Left renal cortex interstitium (tissue), 4 donors: ENCODE data around the gene RAPGEF5. TPM values are rescaled to one million over a fixed set of nuclear protein-coding genes. Genes with fewer than 3 reads are reported as not detected.

Source experiments
- DNase-seq, 4 donors: peaks; one replicate each; pipeline ENCODE4 v3.0.0-alpha.2; 2013; ENCODE audit warnings: low read depth in 4 of 4, low spot score in 2 of 4, missing footprints in 1 of 4
- polyA plus RNA-seq, 4 donors: library from polyadenylated mRNA; unstranded; fragments of 120-200 nt; gene quantifications; one replicate each; pipeline ENCODE4 v1.2.1, GENCODE V29; 2013; ENCODE audit not compliant: insufficient read length in 4 of 4

RAPGEF5 gene
- polyA plus RNA-seq, 4 donors, result 35.0 to 43.9 (median 37.7) TPM

DNA sequence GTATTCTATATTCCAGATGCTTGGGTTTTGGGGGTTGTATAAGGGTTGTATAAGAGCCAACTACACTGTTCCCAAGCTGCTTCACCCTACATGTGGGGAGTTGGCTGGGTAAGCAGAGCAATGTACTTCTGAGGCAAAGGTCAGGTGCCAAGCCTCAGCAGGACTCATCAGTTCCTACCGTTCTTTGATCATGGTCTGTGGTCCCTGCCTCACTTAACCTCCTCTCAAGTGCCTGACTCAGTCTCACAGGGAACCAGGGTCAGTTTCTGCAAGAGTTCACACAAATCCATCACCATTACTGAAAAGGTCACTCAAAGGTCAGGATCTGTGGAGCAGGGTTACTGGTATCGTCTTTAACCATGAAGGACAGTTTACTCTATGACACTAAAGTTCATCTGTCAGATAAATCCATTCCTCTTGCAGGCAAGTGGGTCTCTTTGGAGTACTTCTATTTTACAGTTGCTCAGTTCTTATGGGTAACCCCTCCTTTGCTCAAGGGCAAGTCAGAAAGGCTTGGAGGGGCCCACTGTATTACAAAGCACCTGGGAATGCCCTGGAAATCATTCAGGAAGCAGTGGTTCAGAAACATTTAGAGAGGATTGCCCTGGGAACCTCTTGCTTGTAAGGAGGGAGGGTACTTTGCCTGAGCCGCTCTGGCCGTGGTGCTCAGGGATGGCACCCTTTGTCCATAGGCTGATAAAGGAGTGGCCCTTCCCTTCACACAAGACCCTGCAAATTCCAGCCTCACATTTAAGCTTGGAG lies 227.0 kb downstream of the RAPGEF5 start:
- DNase-seq, result no peak

DNA sequence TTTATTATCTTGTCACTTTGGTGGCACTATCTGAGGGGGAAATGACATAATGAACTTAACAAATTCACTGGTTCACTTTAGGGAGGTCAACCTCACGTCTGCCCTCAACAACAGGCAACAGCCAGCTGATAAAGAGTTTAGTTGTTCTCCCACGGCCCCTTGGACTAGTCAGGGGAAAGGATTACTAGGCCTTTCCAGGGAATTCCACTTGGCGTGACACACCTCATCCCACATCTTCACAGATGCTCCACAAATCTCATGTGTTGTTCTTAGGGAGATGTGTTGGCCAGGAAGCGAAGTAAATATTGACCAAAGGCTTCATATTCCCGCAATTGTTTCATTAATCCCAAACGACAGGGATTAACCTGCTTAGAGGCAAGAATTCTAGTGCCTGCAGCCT lies 227.8 kb downstream of the RAPGEF5 start:
- no peak for DNase-seq

DNA sequence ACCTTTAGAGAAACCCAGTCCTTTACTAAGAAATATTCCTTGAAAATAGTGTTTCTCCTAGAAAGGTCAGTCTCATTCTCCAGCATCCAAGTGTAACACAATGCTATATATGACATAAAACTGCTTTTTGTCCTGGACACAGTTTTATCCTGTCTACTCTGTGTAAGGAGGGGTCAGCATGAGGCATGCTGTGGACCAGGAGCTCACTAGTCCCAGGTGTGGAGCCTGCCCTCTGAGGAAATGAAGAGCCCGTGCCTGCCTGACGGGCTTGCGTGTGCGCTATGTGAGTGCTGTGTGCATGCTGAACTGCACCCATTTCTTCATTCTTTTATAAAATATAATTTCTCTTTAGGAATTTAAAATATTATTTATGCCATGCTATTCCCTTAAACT lies 228.4 kb downstream of the RAPGEF5 start:
- DNase-seq, result no peak

DNA sequence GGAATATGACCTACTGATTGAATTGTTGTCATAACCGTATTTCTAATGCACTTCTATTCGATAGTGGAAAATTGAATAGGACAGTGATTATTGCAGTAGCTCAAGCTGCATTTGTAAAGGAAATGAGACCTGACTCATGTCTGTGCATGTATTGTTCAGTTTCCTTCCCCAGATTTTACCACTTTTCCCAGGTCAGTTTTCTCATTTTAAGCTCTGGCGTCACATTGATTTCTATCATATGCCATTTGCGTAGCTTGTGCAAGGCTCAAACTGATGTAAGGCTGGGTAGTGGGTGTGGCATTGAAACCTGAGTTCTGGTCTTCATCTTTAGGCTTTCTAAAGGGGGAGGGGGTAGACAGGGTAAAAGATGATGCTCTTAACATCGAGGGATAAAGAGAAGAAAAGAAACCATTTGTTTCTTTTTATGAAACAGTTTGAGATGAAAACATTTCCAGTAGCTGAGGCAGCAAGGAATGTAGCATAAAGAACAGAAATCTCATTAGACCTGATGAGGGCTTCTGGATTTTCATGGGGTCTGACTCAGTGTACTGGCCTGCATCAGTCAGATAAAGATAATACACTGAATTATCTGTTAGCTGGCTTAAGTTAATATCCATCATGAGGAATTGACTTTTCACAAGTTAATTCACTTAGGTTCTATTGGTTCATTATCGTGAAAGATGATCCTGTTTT lies 229.0 kb downstream of the RAPGEF5 start:
- DNase-seq, result no peak

DNA sequence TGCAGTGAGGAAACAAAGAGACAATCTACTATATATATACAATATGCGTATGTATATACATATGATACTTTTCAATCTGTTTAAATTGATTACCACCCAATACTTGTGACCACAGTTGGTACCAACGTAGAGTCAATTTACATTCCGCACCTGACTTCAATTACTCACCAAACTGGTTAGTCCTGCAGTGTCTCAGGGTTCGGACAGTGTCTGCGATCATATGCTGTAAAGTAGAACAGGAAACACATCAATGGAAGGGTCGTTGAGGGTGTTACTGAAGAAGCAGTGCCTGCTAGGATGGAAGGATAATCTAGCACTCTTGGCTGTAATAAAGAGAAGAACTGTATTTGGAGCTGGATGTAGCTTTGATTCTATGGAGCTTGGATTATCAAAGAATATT lies 231.5 kb downstream of the RAPGEF5 start:
- DNase-seq, result no peak

DNA sequence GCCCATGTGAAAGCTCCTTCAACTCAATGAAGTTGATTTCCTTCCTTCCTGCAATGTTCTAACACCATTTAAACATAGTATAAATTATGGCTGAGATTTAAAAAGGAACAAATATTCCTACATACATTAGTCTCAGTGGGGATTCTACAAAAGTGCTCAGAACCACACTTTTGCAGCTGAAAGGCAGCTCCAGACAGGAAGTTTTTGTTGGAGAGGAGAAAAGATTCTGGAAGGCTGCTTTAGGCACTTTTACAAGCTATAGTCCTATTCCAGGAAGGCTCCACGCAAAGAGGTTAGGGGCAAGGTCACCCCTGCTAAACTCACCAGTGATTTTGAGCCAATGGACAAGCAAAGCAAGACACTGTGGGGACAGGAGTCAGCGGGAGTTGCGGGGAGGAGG lies 232.0 kb downstream of the RAPGEF5 start:
- no peak for DNase-seq

DNA sequence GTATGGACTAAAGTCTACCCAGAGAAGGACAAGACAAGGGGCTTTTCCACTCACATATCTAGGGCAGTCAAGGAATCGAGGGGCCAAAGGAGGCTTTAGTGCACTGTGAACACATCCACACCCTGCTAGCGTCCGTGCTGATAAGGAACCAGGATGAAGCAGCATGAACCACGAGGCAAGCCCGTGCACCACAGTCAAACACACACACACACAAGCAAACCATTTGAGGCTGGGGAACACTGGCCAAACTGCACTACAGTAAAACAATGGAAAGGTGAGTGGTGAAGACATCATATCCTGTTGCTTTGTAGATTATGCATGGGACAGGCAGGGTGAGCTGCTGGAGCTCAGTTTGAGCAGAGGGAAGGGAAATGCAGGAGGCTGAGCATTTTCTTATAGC lies 233.8 kb downstream of the RAPGEF5 start:
- DNase-seq, result no peak

DNA sequence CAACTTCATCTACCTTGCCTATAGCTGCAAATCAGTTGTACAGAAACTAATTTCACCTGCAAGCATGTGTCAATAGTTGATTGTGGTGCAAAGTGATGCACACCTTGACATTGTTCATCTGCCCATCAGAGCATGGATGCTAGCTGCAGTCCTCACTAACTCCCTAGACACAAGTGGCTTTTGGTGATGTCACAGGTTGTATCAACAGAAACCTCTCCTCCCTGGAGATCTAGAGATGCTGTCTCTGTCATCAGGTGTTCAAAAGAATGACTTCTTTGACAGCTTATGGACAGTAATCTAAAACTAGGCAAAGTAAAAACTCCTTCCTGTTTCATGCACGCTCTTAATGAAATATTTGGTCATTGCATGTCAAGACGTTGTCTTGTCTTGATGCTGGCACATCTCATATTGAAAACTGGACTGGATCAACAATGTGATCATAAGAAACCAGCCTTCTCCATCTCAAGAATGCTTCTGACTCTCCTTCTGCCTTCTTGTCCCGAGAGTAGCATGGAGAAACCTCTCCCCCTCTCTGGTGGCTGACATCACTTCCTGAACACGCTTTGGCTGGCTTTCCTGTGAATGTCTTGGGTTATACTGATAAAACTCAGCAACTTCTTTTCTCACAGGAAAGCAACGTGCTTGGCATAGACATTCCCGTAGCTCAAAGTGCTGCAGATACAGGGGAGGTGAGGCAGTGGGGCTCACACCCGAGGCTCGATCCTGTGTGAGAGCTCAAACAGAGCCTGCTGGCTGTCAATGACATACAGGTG lies 235.1 kb downstream of the RAPGEF5 start:
- DNase-seq, result no peak

DNA sequence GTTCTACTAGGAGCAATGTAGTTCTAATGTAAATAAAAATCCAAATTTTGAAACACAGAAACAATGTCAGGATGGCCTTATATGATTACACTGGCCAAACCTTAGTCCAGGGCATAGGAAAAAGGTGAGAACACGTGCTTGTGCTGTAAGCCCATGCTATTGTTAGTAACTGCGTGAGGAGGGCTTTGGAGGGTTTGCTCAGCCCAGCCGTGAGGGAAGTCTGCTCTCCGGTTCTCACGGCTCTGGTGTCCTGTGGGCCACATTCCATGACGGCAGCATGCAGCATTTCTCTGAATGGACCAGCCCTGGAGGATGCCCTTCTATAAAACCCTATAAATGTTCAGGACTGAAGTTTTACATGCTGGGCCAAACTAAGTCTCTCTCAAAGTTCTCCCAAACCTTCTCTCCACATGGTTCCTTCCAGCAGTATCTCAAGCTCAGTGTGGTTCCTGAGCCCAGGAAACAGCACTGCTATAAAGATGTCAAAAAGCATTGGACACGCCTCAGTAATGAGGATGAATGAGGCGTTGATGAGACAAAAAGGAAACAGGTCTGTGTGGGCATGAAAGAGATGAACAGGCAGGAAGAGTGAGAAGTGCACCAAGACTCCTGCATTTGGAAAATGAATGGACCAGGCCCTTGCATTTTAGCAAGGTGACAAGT lies 236.4 kb downstream of the RAPGEF5 start:
- no peak for DNase-seq

DNA sequence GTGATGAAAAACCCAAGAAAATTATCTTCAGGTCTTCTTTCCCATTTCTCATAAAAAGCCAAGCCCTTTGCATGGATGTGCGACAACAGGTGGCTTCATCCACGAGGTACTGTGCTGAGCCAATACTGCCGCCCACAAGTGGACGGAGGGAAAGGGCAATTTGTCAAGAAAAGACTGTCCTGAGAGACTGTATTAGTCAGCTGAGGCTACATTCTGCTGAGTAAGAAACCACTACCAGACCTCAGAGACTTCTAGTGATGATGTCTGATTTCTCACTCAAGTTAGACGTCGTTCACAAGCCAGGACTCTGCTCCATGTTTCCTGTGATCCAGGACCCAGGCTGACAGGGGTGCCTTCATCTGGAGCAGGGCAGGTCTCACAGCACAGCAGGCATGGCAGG lies 239.7 kb downstream of the RAPGEF5 start:
- DNase-seq, result no peak

DNA sequence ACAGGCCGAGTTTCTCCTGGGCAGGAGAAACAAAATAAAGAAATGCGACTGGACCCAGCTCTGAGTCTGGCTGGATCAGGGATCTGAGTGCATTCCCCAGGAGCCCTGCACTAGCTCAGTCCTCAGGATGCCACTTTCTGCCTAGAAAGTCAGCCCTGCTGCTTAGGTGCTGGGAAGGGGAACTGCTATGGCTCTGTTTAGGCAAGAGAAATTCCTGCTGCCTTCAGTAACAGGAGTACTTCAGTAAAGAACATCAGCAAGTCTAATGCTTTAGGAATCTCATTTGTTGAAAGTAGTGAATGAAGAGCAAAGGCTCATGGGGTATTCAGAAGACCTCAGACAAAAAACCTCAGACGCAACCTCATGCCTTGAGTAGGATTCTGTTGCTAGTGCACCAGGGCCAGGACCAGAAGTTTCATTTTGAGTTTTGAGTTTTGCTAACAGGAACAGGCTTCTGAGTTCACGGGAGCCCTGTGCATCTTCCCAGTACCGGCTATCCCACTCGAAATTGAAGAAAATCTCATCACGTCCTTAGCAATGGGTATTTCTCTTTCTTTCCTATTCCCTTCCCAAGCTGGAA lies 240.4 kb downstream of the RAPGEF5 start:
- DNase-seq, result no peak

DNA sequence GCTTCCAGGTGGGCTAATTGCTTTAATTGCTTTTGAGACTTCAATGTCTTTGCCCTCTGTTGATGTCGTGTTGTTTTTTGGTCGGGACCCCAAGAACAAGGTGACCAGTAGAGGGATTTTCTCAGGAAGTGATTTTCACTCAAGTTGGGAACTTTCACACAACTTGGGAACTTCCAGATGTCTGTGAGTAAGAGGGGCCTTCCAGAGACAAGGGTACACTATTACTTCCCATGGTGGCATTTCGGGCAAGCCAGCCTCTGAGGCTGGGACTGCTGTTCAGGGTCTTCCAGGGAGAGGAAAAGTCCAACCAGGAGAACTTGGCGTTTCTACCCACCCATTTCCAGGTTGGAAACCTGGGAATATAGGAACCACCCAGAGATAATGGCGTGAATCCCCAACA lies 241.3 kb downstream of the RAPGEF5 start:
- DNase-seq, result no peak

DNA sequence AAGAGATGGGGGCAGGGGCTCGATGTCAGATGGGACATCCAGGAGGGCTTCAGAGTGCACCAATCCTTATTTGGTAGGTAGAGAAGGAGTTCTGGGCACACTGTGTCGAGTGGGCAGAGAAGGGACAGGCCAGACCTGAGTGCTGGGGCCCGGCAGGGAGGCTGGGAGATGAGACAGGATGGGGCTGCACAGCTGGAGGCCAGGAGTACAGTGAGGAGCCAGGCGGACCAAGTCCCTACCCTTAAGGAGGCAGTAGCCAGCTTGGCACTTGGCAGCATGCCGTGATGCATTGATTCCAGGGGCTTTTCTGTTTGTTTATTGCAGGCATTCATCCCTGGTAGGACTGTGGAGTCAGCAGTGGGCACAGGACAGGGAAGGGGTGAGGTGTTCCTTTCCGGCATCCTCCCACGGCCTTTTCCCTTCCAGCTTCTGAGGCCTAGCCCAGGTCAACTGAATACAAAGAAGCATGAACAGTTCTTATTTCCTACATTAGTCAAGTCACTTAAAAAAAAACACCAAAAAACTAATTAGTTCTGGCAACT lies 242.4 kb downstream of the RAPGEF5 start:
- DNase-seq, result no peak

DNA sequence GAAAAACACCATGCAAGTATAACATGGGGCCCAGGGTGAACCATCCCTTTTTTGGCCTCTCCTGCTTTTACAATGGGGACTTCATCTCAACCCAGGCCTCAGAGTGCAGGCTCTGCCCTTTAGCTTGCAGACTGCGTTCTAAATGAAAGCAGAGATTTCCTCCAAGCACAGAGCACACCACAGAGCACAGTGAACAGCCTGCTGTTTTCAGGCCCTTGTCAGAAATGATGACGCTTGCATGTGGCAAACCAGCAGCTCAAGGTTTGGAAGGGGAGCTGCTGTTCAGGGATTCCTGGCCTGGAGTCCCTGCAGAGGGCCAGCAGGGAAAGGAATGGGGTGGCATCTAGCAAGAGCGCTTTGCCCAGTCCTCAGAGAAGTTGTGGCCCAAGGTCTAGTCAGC lies 243.9 kb downstream of the RAPGEF5 start:
- no peak for DNase-seq

DNA sequence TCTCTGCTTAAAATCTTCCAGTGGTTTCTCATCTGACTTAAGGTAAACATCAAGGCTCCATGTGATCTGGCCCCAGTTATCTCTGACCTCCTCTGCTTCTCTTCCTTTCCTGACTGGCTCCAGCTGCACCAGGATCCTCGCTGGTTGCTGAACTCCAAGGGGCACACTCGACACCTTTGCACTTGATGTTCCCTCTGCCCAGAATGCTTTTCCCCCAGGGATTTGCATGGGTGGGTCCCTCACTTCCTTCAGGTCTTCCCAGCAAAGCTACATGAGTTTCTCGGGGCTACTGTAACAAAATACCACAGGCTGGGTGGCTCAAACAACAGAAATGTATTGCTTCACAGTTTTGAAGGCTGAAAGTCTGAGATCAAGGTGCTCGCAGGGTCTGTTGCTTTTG lies 245.3 kb downstream of the RAPGEF5 start:
- DNase-seq, result no peak

DNA sequence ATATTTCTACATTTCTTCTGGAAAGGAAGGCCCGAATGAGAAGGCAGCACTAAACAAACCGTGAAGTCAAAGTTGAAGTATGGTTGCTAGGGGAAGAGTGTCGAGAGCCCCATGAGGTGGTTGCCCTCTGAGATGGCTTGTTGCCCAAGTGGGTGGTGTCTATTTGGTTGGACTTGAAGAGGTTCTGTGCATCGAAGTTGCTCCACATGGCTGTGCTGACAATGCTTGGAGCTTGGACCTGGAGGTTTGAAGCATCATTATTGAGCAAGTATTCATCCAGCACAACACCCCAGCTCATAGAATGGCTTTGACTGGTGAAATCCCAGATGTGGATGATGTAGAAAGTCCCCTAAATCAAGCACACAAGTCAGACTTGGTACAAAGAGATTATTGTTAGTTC lies 246.1 kb downstream of the RAPGEF5 start:
- DNase-seq, result no peak

DNA sequence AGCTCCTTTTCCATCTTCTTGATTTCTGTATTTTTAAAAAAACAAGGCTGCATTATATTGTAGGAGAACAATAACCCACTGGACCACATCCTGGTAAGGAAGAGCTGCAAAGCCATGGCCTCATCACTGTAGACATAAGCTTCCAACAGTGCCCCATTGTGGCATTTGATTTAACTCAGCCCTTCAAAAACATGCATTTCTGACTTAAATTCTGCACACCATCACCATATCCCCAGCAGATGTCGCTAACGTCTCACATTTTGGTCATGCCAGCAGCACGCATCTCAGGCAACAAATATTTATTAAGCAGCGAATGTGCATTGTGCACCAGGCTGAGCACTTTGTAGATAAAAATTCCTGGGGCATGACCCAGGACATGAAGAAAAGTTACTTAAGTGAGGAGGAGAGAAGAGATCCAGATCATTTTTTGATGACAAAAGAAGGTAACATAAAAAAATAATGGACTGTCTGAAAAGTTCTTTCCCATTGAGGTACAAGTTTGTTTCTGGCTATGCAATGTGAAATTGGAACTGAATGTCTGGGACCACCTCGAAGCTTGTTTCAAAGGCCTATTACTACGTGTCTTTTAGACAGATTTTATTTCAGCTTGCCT lies 246.6 kb downstream of the RAPGEF5 start:
- DNase-seq, result peak; percentile 69 to 85 (median 80)

DNA sequence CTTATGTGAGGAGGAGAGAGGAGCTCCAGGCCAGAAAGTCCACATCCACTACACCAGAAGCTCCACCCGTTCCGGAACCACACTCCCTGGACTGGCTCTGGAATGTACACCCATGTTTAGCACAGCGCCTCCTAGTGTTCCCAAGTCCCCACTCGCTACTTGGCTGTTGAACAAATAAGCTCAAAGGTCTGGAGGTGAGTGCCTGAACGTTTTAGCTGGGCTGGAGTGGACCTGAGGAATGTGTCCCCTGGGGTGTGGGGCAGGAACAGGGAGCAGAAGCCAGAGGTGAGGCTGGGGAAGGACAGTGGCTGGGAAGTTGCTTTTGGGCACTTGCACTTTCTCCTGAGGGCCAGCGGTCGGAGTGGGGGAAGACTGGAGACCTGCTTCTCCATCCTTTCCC lies 247.2 kb downstream of the RAPGEF5 start:
- no peak for DNase-seq

DNA sequence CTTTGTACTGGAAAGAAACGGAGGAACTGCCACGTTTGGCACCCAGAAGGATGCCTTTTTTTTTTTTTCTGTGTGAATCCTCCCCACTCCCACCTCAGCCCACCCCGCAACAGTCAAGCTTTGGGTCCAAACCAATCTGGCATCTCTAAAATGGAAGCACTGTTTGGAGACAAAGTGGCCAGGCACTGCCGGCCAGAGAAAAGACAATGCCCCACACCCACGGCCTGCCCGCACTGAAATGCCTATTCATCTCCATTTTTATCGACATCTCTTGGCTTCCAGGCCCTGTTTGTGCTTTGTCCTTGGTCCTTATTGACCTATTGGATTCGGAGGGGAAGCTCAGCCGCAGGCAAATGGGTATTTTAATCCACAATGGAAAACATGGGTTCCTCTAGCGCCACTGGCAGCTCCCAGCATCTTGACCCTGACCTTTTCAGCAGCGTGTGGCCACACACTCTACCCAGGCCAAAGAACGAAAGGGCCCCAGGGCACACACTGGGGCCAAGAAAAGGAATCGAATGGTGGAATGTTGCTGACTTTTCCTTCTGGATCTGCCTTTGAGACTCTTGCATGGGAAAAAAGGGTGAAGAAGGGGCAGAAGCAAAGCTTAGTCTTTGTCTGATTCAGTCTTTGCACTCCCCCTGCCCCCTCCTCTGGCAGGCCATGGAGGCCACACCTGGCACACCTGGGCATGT lies 248.7 kb downstream of the RAPGEF5 start:
- no peak for DNase-seq
